Endodermal cell (in vitro differentiated cells): Measurements from ENCODE around the gene PNPLA2. TPM values are rescaled to one million over a fixed set of nuclear protein-coding genes. Genes with fewer than 3 reads are reported as not detected.

ENCODE experiments used
- DNase-seq: peaks from one replicate; pipeline ENCODE4 v3.0.0-alpha.2; 2017
- H3K27ac ChIP-seq: 2 replicates; pipeline ENCODE4 v1.5.1; 2013; ENCODE audit warnings: mild to moderate bottlenecking, low read depth, low read length, moderate library complexity
- H3K27me3 ChIP-seq: 2 replicates; pipeline ENCODE4 v1.6.1; 2013; ENCODE audit warnings: mild to moderate bottlenecking, low read length, moderate library complexity; ENCODE audit not compliant: insufficient read depth, control insufficient read depth, poor library complexity, severe bottlenecking
- H3K36me3 ChIP-seq: 2 replicates; pipeline ENCODE4 v1.7.0; 2013; ENCODE audit warnings: mild to moderate bottlenecking, low read length, moderate library complexity; ENCODE audit not compliant: control insufficient read depth, insufficient read depth
- H3K4me1 ChIP-seq: one replicate; pipeline ENCODE4 v1.7.0; 2013; ENCODE audit warnings: low read length; ENCODE audit not compliant: control insufficient read depth, insufficient read depth
- H3K4me3 ChIP-seq: 2 replicates; pipeline ENCODE4 v1.5.1; 2013; ENCODE audit warnings: mild to moderate bottlenecking, low read length, moderate library complexity
- H3K9ac ChIP-seq: 2 replicates; pipeline ENCODE4 v1.6.1; 2013; ENCODE audit warnings: mild to moderate bottlenecking, low read length, moderate library complexity; ENCODE audit not compliant: poor library complexity, severe bottlenecking; ENCODE audit errors: extremely low read depth
- H3K9me3 ChIP-seq: 2 replicates; pipeline ENCODE4 v1.6.1; 2013; ENCODE audit warnings: mild to moderate bottlenecking, low read length, moderate library complexity; ENCODE audit not compliant: control insufficient read depth
- H3K27ac Mint-ChIP-seq: 2 replicates; pipeline ENCODE4 v1.8.0; 2020; ENCODE audit warnings: mixed read lengths
- H3K27me3 Mint-ChIP-seq: 2 replicates; pipeline ENCODE4 v1.8.0; 2021; ENCODE audit warnings: mild to moderate bottlenecking, mixed read lengths; ENCODE audit not compliant: insufficient read depth
- H3K36me3 Mint-ChIP-seq: 2 replicates; pipeline ENCODE4 v1.8.0; 2020; ENCODE audit warnings: low read depth, mixed read lengths
- H3K4me1 Mint-ChIP-seq: 2 replicates; pipeline ENCODE4 v1.8.0; 2020; ENCODE audit warnings: mixed read lengths
- H3K4me3 Mint-ChIP-seq: 2 replicates; pipeline ENCODE4 v1.8.0; 2020; ENCODE audit warnings: mild to moderate bottlenecking, moderate library complexity, mixed read lengths
- H3K9me3 Mint-ChIP-seq: 2 replicates; pipeline ENCODE4 v1.8.0; 2020; ENCODE audit warnings: mild to moderate bottlenecking, mixed read lengths
- CTCF ChIP-seq: fragments of 200-600 bp; sonication (generic); conservative IDR thresholded peaks from 2 replicates; pipeline ENCODE4 v1.5.0; 2021; ENCODE audit warnings: antibody characterized with exemption, mild to moderate bottlenecking
- WGBS, 2 experiments: methylation state at CpG; one replicate each; pipeline versions ENCODE4 v1.1.5 to v1.1.7; 2013; ENCODE audit warnings: missing lambda C conversion rate in 2 of 2, mixed read lengths in 1 of 2; ENCODE audit not compliant: insufficient coverage in 1 of 2, insufficient read length in 1 of 2; 5-methylcytosine and 5-hydroxymethylcytosine counted together
- total RNA-seq, 2 donors: library from RNA; stranded (reverse); fragmentation: NEBNext Ultra II Directional in 1 of 2; extraction: Animal tissue kit (Norgen Biotek cat#: 25700) in 1 of 2; gene quantifications; 2 replicates in 1 of 2; 3 replicates in 1 of 2; pipeline ENCODE4 v1.2.1, GENCODE V29; 2021

Gene PNPLA2
- total RNA-seq, 2 donors from 2014 or later, result 77.0 to 77.6 TPM

GRCh38 chr11:783581-784015, 35.1 kb upstream of the PNPLA2 start:
- peaks cover 17% of the 10 kb centered on the region for H3K36me3 Mint-ChIP-seq
- no peak overlapping the region for H3K4me3 ChIP-seq
- H3K9me3 Mint-ChIP-seq, result no peaks in the 10 kb centered on the region
- no peaks in the 10 kb centered on the region for H3K27me3 ChIP-seq
- peaks cover 10% of the 10 kb centered on the region for H3K36me3 ChIP-seq
- peak; percentile 95 for TF ChIP-seq CTCF
- 12 to 14% methylated on average over 20 to 24 of the region's 24 CpGs for WGBS, 2 experiments
- H3K9me3 ChIP-seq, result no peaks in the 10 kb centered on the region
- H3K9ac ChIP-seq, result no peak overlapping the region
- H3K4me1 ChIP-seq, result no peaks in the 10 kb centered on the region
- no peak overlapping the region for H3K27ac ChIP-seq
- peak overlapping the region; percentile 58 for H3K27ac Mint-ChIP-seq
- peak overlapping the region; percentile 15 for H3K4me3 Mint-ChIP-seq
- peak; percentile 98 for DNase-seq
- H3K4me1 Mint-ChIP-seq, result peaks cover 6% of the 10 kb centered on the region
- no peaks in the 10 kb centered on the region for H3K27me3 Mint-ChIP-seq

- no peak overlapping the region for H3K4me3 Mint-ChIP-seq
- no peak for TF ChIP-seq CTCF
- Histone ChIP-seq H3K36me3 (no peaks in the 10 kb centered on the region), H3K4me1 (no peaks in the 10 kb centered on the region), H3K9ac (no peak overlapping the region), H3K4me3 (no peak overlapping the region), H3K27ac (no peak overlapping the region), H3K27me3 (no peaks in the 10 kb centered on the region), H3K9me3 (no peaks in the 10 kb centered on the region)
- DNase-seq, result no peak
- no peaks in the 10 kb centered on the region for H3K9me3 Mint-ChIP-seq
- WGBS, 2 experiments, result 85 to 86% methylated on average over 10 to 24 of the region's 24 CpGs
- H3K4me1 Mint-ChIP-seq, result peaks cover 6% of the 10 kb centered on the region
- H3K27ac Mint-ChIP-seq, result no peak overlapping the region
- H3K36me3 Mint-ChIP-seq, result peaks cover 11% of the 10 kb centered on the region
- H3K27me3 Mint-ChIP-seq, result peaks cover 3% of the 10 kb centered on the region
Measured at GRCh38 chr11:786235-787083, 32.3 kb upstream of the PNPLA2 start.

GRCh38 chr11:787084-787675, 31.5 kb upstream of the PNPLA2 start:
- H3K4me1 Mint-ChIP-seq, result peaks cover 6% of the 10 kb centered on the region
- H3K4me3 Mint-ChIP-seq, result no peak overlapping the region
- Histone ChIP-seq H3K27me3 (no peaks in the 10 kb centered on the region), H3K4me3 (no peak overlapping the region), H3K9me3 (no peaks in the 10 kb centered on the region), H3K27ac (no peak overlapping the region), H3K36me3 (no peaks in the 10 kb centered on the region), H3K9ac (no peak overlapping the region), H3K4me1 (no peaks in the 10 kb centered on the region)
- peaks cover 13% of the 10 kb centered on the region for H3K36me3 Mint-ChIP-seq
- 90 to 95% methylated on average over 11 to 24 of the region's 24 CpGs for WGBS, 2 experiments
- TF ChIP-seq CTCF, result no peak
- peaks cover 3% of the 10 kb centered on the region for H3K27me3 Mint-ChIP-seq
- no peak overlapping the region for H3K27ac Mint-ChIP-seq
- no peak for DNase-seq
- no peaks in the 10 kb centered on the region for H3K9me3 Mint-ChIP-seq
